Neural progenitor cell (in vitro differentiated cells): Measurements from ENCODE around the gene MRPS9. TPM values are rescaled to one million over a fixed set of nuclear protein-coding genes. Genes with fewer than 3 reads are reported as not detected.

ENCODE experiments used
- DNase-seq: peaks from one replicate; pipeline ENCODE4 v3.0.0-alpha.2; 2016; ENCODE audit warnings: low spot score
- H2AFZ ChIP-seq: fragments of 200-600 bp; sonication (generic); replicated peaks from 2 replicates; pipeline ENCODE4 v1.6.1; 2016; ENCODE audit warnings: antibody characterized with exemption
- H3F3A ChIP-seq: fragments of 200-600 bp; sonication (generic); 2 replicates; pipeline ENCODE4 v1.6.1; 2016; ENCODE audit warnings: antibody characterized with exemption, low read depth
- H3K27ac ChIP-seq: fragments of 200-600 bp; sonication (generic); 2 replicates; pipeline ENCODE4 v1.5.1; 2016; ENCODE audit warnings: mild to moderate bottlenecking
- H3K27me3 ChIP-seq: fragments of 200-600 bp; sonication (generic); 2 replicates; pipeline ENCODE4 v1.6.1; 2016; ENCODE audit warnings: mild to moderate bottlenecking, moderate library complexity
- H3K36me3 ChIP-seq: fragments of 200-600 bp; sonication (generic); 2 replicates; pipeline ENCODE4 v1.5.1; 2016
- H3K4me1 ChIP-seq: fragments of 200-600 bp; sonication (generic); 2 replicates; pipeline ENCODE4 v1.6.1; 2016; ENCODE audit warnings: mixed run types
- H3K4me2 ChIP-seq: fragments of 200-600 bp; sonication (generic); 2 replicates; pipeline ENCODE4 v1.6.1; 2016
- H3K4me3 ChIP-seq: fragments of 200-600 bp; sonication (generic); 2 replicates; pipeline ENCODE4 v1.5.1; 2016
- H3K79me2 ChIP-seq: fragments of 200-600 bp; sonication (generic); 2 replicates; pipeline ENCODE4 v1.6.1; 2016; ENCODE audit warnings: low read depth
- H3K9ac ChIP-seq: fragments of 200-600 bp; sonication (generic); 2 replicates; pipeline ENCODE4 v1.6.1; 2016
- H3K9me3 ChIP-seq: fragments of 200-600 bp; sonication (generic); 2 replicates; pipeline ENCODE4 v1.5.1; 2016; ENCODE audit warnings: low read depth
- H4K20me1 ChIP-seq: fragments of 200-600 bp; sonication (generic); 2 replicates; pipeline ENCODE4 v1.6.1; 2016; ENCODE audit warnings: low read depth
- H3K27ac Mint-ChIP-seq: 3 replicates; pipeline ENCODE4 v1.8.0; 2021; ENCODE audit warnings: mixed read lengths
- H3K27me3 Mint-ChIP-seq: 2 replicates; pipeline ENCODE4 v1.8.0; 2022; ENCODE audit warnings: low read depth, mild to moderate bottlenecking, inconsistent platforms, moderate library complexity, mixed read lengths; ENCODE audit not compliant: insufficient read depth
- H3K36me3 Mint-ChIP-seq: 3 replicates; pipeline ENCODE4 v1.8.0; 2021; ENCODE audit warnings: mixed read lengths
- H3K4me1 Mint-ChIP-seq: 3 replicates; pipeline ENCODE4 v1.8.0; 2021; ENCODE audit warnings: mixed read lengths
- H3K4me3 Mint-ChIP-seq: 3 replicates; pipeline ENCODE4 v1.8.0; 2021; ENCODE audit warnings: mild to moderate bottlenecking, moderate library complexity, mixed read lengths
- H3K9me3 Mint-ChIP-seq: 3 replicates; pipeline ENCODE4 v1.8.0; 2020; ENCODE audit warnings: mixed read lengths
- EZH2 ChIP-seq: fragments of 200-600 bp; sonication (generic); IDR thresholded peaks from 2 replicates; pipeline ENCODE4 v1.6.1; 2017; ENCODE audit warnings: antibody characterized with exemption, mild to moderate bottlenecking, moderate library complexity
- EZH2phosphoT487 ChIP-seq: fragments of 200-600 bp; sonication (generic); IDR thresholded peaks from 2 replicates; pipeline ENCODE4 v1.6.1; 2017; ENCODE audit warnings: antibody characterized with exemption
- total RNA-seq: library from RNA; depleted of rRNA; stranded (reverse); fragments of >200 nt; gene quantifications from 2 replicates; pipeline ENCODE4 v1.2.3, GENCODE V29; 2015; ENCODE audit warnings: low replicate concordance
- TF ChIP-seq, protein P1 (sequence below): fragments of 200-600 bp; sonication (generic); IDR thresholded peaks from 2 replicates; pipeline ENCODE4 v1.5.1; 2017; ENCODE audit warnings: antibody characterized with exemption, mild to moderate bottlenecking

MRPS9 gene
- total RNA-seq, 1 donor from 2014 or later = 78.0 TPM

DNA sequence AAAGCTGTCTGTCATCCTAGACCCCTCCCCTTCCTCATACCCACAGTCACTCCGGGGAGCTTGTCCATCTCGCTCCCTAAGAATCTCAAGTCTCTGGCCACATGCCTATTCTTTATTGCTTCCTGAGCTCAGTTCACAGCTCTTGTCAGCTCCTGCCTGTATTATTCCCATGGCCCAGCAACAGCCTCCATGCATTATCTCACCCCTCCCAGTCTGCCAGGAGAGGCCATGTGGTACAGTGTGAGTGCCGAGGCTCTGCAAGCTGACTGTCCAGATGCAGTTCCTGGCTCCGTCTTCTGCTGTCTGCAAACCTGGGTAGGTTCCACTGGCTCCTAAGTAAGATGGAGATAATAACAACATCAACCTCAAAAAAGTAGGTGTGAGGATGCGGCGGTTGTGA lies 79.7 kb downstream of the MRPS9 start:
- H3F3A ChIP-seq = no peaks in the 10 kb centered on the region
- DNase-seq = no peak
- no peak overlapping the region for H3K4me3 ChIP-seq
- H3K4me1 ChIP-seq = no peaks in the 10 kb centered on the region
- no peak overlapping the region for H2AFZ ChIP-seq
- H4K20me1 ChIP-seq = no peaks in the 10 kb centered on the region
- H3K9me3 ChIP-seq = no peaks in the 10 kb centered on the region
- H3K79me2 ChIP-seq = no peaks in the 10 kb centered on the region
- H3K4me3 Mint-ChIP-seq = no peak overlapping the region
- no peak overlapping the region for H3K27ac ChIP-seq
- no peaks in the 10 kb centered on the region for H3K27me3 ChIP-seq
- H3K27ac Mint-ChIP-seq = no peak overlapping the region
- H3K36me3 Mint-ChIP-seq = no peaks in the 10 kb centered on the region
- H3K4me2 ChIP-seq = no peak overlapping the region
- H3K9me3 Mint-ChIP-seq = no peaks in the 10 kb centered on the region
- H3K4me1 Mint-ChIP-seq = no peaks in the 10 kb centered on the region
- H3K9ac ChIP-seq = no peak overlapping the region
- H3K27me3 Mint-ChIP-seq = no peaks in the 10 kb centered on the region
- H3K36me3 ChIP-seq = no peaks in the 10 kb centered on the region
- TF ChIP-seq, protein P1, sequence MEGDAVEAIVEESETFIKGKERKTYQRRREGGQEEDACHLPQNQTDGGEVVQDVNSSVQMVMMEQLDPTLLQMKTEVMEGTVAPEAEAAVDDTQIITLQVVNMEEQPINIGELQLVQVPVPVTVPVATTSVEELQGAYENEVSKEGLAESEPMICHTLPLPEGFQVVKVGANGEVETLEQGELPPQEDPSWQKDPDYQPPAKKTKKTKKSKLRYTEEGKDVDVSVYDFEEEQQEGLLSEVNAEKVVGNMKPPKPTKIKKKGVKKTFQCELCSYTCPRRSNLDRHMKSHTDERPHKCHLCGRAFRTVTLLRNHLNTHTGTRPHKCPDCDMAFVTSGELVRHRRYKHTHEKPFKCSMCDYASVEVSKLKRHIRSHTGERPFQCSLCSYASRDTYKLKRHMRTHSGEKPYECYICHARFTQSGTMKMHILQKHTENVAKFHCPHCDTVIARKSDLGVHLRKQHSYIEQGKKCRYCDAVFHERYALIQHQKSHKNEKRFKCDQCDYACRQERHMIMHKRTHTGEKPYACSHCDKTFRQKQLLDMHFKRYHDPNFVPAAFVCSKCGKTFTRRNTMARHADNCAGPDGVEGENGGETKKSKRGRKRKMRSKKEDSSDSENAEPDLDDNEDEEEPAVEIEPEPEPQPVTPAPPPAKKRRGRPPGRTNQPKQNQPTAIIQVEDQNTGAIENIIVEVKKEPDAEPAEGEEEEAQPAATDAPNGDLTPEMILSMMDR = no peak
- TF ChIP-seq EZH2 (no peak), EZH2phosphoT487 (no peak)

DNA sequence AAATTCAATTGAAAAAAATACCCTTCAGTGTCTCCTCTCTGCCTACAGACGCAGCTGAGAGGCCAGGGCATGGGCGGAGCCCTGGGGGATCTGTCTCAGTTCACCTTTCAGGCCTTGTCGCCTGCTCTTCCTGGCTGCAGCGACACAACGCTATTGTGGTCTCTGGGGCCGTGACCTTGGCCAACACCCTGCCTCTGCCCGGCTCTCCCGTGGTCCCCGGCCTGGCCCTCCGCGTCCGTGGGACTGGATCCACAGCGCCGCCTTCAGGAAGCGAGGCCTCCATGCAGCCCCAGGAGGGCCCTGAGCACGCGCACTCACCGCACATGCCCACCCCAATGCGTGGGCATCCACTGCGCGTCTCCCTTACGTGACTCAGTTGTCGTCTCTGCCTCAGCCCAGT lies 81.1 kb downstream of the MRPS9 start:
- H3K4me3 Mint-ChIP-seq = no peak overlapping the region
- Histone ChIP-seq H3K27ac (no peak overlapping the region), H3K36me3 (no peaks in the 10 kb centered on the region), H3K4me3 (peak overlapping the region; percentile 25), H3K4me2 (peak overlapping the region; percentile 58), H3K9me3 (no peaks in the 10 kb centered on the region), H4K20me1 (no peaks in the 10 kb centered on the region), H3K79me2 (no peaks in the 10 kb centered on the region), H2AFZ (no peak overlapping the region), H3F3A (no peaks in the 10 kb centered on the region), H3K4me1 (no peaks in the 10 kb centered on the region), H3K27me3 (no peaks in the 10 kb centered on the region), H3K9ac (no peak overlapping the region)
- no peaks in the 10 kb centered on the region for H3K9me3 Mint-ChIP-seq
- H3K4me1 Mint-ChIP-seq = no peaks in the 10 kb centered on the region
- peak; percentile 55 for DNase-seq
- no peaks in the 10 kb centered on the region for H3K27me3 Mint-ChIP-seq
- TF ChIP-seq, protein P1 = peak; percentile 67
- TF ChIP-seq EZH2 (no peak), EZH2phosphoT487 (no peak)
- H3K36me3 Mint-ChIP-seq = no peaks in the 10 kb centered on the region
- no peak overlapping the region for H3K27ac Mint-ChIP-seq

DNA sequence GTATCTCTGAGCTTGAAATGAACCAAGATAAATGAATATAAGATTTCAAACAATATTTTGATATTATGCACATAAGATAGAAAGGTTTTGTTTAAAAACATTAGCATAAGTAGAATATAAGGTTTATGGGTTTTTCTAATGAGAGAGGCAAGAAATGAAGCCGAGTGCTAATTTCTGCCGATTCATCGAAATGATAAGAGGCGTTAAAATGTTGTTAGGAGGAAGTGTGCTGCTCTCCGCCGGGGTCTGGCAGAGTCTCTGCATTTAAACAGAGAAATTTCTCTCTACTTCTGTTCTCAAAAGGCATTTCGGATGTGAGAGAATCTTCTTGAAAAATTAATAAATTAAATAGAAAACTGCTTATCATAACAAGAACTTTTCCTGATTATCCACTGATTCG lies 83.6 kb downstream of the MRPS9 start:
- Histone ChIP-seq H3K4me2 (no peak overlapping the region), H3K4me3 (no peak overlapping the region), H3K9me3 (no peaks in the 10 kb centered on the region), H3K36me3 (no peaks in the 10 kb centered on the region), H3K9ac (no peak overlapping the region), H3K4me1 (no peaks in the 10 kb centered on the region), H3K27ac (no peak overlapping the region), H3K79me2 (no peaks in the 10 kb centered on the region), H4K20me1 (no peaks in the 10 kb centered on the region), H2AFZ (no peak overlapping the region), H3F3A (no peaks in the 10 kb centered on the region), H3K27me3 (no peaks in the 10 kb centered on the region)
- no peak for TF ChIP-seq EZH2phosphoT487
- TF ChIP-seq, protein P1 = no peak
- TF ChIP-seq EZH2 = no peak
- no peaks in the 10 kb centered on the region for H3K9me3 Mint-ChIP-seq
- H3K4me1 Mint-ChIP-seq = peaks cover 6% of the 10 kb centered on the region
- H3K36me3 Mint-ChIP-seq = no peaks in the 10 kb centered on the region
- DNase-seq = no peak
- no peaks in the 10 kb centered on the region for H3K27me3 Mint-ChIP-seq
- H3K4me3 Mint-ChIP-seq = no peak overlapping the region
- no peak overlapping the region for H3K27ac Mint-ChIP-seq
